Measurements from ENCODE around the gene CSK.
"Not testable (repeated sequence)": the region's sequence is repeated elsewhere in the genome, so short reads cannot be mapped to it uniquely, and the experiment has no call there.

CSK gene

DNA sequence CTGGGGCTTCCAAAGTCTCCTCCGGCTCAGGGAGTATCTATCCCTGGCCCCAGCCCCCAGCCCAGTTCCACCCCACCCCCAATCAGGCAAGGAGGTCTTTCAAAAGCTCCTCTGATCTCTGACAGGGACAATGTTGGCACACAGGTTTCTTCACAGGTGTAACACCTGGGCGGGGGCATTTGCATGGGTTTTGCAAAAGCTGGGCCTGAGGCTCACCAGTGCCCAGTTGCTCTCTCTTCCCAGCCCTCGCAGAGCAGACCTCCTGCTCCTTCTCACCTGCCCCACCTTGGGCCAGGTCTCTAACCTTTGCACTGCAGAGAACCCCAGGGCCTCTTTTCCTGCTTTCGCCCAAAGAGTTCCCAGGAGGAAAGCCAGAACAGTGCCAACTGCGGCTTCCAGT, 8.6 kb upstream of the CSK start:
- DNase-seq: no peak

DNA sequence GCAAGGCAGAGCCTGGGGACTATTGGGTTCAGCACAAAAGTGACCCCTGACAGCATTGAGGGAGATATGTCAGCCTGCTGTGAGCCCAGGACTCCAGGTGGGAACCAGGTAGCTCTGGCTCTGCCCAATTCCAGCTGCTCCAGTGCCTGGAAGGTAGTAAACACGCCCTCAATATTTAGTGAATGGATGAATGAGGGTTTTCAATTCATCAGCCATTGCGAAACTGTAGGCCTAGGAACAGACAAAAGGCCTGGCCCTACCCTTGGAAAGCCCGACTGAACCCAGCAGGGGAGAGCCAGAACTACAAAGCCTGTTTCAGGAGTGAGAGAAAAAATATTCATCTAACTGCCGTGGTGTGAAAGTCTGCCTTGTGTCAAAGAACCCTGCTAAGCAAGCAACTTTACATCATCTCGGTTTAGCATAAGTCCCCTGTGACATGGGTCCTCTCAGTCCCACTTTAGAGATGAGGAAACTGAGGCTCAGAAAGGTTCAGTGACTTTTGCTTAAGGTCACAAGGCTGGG, 8.1 kb upstream of the CSK start:
- no peak for DNase-seq

DNA sequence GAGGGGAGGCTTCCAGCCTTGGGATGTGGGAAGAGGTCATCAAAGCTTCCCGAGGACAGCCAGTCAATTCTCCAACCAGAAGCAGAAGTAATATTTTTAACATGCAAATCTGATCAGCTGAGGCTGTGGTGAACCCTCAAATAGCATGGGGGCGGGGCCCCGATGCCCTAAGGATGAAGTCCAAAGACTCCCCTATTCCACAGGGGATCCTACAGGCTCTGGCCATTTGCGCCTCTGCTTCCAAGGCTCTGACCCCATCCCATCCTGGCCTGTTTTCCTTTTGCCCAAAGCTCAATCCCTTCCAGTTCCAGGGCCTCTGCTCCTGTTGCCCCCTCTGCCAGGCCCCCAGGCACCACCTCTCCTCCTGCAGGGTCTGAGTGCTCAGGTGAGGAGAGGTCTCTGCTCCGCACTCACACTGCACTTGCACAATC, 6.7 kb upstream of the CSK start:
- DNase-seq: no peak

DNA sequence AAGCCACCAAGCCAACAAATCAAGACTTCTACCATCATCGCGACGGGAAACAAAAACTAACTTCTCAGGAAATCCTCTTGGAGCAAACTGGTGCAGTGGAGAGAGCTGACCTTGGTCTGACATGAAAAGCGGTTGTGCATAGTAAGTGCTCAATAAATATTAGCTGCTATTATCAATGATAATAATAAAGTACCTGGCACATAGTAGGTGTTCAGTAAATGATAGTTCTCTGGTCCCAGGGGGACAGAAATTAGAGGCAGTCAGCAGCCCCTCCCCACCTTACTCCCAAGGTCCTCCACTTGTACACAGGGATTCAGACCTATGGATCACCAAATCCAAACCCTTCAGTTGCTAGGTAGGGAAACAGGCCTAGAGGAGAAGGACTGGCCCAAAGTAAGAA, 6.0 kb upstream of the CSK start:
- DNase-seq: no peak

DNA sequence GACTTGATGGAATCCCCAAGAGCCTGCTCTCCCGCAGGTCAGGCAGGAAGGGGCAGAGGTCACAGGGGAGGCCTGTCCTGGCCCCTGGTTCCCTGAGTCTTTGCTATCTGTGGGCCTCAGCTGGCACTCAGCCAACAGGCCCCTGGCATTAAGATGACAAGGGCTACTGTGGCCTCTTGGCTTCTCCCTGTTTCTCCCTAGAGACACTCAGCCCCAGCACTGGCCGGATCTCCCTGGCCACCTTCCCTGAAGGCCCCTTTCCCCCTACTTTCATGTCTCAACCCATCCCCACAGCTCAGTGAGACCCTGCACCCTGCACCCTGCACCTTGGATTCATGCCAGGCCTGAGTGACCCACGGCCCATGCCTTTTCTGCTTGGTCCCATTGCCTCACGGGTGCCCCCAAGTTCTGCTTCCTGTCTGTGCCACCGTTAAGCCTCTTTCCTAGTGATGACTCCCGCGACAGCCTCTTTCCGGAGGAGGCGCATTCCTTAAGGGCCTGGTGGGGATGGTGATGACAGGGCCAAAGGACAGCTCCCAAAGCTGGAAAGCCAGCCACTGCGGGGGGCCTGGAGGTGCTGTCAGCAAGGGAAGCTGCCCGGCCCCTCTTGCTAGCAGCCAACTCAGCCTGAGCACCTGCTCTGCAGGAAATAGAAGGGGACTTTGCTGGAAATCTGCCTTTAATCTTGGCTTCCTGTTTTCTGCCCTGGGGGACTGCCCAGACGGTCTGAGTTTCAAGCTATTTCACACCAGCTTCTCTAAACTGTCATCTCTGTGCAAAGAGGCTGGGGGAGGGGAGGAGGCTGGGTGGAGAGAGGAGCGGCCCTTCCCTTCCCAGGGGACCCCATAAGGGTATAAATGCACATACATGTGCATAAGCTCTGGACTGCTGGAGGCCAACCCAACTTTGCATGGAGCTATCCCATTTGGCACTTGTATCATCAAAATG, 4.8 kb upstream of the CSK start:
- DNase-seq: peak; percentile 62

DNA sequence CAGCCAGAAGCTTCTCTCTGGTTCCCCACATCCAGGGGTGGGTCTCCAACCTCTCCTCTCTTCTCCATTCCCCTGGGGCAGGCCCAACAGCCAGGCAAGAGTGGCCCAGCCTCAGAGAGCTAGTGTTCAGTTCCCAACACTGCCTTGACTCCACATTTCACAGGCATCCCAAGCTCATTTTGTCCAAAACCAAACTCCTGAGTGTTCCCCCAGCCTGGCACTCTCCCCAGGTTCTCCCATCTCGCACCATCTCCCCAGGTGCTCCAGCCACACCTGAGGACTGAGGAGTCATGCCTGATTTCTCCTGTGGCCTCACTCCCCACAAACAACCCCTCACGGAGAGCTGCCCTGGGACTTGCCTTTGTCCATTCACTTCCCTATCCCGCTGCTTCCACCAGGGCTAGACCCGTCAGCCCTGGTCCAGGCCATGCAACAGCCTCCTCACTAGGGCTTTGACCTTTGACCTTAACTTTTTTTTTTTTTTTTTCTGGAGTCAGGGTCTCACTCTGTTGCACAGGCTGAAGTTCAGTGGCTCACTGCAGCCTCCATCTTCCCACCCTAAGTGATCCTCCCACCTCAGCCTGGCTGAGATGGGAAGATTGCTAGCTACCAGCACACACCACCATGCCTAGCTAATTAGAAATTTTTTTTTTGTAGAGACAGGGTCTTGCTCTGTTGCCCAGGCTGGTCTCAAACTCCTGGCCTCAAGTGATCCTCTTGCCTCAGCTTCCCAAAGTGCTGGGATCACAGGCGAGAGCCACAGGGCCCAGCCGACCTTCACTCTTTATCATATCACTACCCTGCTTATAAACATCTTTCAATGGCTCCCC, 3.9 kb upstream of the CSK start:
- no peak for DNase-seq

DNA sequence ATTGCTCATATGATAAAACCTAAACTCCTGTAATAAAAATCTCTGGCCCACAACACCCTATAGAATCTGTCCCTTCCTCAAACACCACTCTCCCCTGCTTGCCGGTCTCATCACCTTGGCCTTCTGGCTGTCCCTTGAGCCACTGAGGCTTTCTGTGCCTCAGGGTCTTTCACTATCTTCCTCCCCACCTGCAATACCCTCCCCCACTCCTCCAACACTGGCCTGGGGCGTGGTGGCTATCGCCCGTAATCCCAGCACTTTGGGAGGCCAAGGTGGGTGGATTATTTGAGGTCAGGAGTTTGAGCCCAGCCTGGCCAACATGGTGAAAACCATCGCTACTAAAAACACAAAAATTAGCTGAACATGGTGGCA, 3.3 kb upstream of the CSK start:
- DNase-seq: no peak

DNA sequence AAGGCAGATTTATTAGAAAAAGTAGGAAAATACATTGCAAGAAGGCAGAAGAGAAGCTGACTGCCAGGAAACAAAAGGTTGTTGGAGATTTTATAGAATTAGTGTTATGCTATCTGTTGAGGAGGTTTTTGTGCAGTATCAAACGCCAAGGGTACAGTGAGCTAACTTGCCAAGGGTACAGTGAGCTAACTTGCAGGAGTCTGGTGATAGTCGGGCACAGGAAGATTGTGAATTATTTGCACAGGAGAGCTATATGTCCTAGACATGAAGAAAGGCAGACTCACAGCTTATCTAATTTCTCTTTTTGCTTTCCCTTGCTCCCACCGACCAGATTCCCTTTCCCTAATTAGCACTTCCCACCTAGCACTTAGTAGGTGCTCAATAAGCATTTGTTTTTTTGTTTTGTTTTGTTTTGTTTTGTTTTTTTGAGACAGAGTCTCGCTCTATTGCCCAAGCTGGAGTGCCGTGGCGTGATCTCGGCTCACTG, 2.7 kb upstream of the CSK start:
- no peak for DNase-seq

DNA sequence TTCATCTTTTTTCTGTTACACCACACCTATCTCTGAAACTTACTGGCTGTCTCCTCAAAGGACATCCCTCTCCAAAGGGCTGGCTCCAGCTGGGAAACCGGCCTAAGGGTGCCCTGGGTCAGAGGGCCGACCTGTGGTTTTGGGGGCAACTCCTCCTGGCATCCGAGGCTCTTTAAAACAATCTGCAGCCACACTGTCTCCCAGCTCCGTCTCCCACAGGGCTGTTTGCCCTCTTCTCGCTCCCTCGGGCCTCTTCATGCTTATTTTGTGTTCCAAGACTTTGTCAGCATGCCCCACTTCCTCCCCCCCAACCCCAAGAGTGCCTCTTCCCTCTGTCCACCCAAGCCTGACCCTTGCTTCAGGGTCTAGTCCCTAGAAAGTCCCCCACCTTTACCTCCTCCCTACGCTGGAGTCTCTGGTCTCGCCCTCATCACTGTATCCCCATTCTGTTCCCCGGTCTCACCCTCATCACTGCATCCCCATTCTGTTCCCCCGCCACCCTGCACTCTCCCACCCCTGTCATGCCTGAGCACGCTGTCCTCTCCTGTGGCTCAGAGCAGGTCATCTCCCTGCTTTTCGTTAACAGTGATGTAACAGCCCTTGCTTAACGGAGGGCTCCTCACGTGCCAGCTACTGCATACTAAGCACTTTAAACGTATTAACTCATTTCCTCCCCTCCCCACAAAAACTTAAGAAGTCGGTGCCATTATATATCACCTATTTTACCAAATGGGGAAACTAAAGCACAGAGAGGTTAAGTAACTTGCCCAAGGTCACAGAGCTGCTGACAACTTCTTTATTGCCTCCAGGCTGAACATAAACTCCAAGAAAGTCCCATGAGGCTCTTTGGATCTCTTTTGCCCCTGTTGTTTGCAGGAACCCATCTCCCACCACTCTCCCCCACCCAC, 1.1 kb upstream of the CSK start:
- DNase-seq: peak; percentile 58

DNA sequence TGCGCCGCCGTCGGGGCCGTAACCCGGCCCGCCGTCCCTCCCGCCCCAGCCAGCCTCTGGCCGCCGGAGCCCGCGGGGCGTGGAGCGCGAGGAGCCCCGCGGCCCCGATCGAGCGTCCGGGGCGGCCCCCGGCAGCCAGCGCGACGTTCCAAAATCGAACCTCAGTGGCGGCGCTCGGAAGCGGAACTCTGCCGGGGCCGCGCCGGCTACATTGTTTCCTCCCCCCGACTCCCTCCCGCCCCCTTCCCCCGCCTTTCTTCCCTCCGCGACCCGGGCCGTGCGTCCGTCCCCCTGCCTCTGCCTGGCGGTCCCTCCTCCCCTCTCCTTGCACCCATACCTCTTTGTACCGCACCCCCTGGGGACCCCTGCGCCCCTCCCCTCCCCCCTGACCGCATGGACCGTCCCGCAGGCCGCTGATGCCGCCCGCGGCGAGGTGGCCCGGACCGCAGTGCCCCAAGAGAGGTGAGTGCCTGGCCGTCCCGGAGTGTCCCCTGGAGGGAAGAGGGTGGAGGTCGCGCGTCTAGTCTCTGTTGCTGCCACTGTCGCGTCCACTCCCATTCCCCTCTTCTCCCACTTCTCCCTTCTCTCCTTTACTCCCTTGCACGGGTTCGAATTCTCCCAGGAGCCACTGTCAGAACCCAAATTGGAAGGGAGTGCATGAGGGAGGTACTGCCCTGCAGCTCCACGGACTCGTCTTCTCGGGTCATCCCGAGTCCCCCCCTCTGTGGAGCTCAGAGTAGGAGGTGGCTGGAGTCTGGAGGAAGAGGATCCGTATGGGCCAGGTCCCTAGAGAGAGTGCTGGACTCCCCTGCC, 585 bp downstream of the CSK start:
- DNase-seq: peak; percentile 71

DNA sequence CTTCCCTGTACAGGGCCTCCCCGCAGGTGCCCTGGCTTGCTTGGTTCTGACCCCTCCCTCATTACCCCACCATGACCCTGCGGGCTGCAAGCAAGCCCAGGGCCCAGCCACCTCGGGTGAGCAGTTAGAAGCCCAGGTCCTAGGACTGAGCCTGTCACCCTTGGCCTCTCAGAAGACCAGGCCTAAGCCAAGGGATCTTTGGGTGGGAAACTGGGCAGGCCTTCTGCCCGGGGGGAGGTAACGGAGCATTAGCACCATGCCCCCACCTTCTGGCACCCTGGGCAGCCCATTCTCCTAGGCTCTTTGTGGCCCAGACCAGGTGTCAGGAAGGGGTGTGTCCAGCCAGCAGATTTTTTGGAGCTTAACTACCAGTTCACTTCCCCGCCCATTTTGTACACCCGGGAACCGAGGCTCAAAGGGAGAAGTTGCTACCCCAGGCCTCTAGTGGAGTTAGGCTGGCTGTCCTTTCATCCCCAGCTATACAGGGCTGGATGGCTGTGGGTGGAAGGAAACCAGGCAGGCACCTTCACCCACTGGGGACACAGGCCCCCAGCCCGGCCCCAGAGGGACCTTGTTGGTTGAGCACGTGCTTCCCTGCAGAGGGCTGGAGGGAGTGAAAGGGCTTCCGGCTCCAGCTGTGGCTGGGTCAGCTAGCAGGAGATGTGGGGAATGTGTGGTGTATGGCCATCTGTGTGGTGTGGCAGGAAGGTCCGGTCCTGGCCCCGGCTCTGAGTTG, 1.4 kb downstream of the CSK start:
- DNase-seq: peak; percentile 71

DNA sequence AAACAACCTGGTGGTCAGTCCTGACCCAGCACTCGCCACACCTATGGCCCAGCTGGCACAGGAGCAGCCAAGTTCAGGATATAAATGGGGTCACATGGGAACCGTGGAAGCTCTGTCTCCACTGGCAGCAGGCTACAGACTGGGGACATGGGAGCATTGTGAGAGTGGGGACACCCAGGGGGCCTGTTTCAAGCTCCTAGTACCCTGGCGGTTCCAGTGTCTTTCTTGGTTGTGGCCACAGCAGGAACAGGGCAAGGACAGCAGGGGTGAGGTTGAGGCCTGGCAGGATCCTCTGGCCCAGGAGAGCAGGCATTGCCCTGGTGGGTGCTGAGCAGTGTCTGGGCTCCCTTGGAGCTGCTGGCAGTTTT, 1.9 kb downstream of the CSK start:
- DNase-seq: no peak

DNA sequence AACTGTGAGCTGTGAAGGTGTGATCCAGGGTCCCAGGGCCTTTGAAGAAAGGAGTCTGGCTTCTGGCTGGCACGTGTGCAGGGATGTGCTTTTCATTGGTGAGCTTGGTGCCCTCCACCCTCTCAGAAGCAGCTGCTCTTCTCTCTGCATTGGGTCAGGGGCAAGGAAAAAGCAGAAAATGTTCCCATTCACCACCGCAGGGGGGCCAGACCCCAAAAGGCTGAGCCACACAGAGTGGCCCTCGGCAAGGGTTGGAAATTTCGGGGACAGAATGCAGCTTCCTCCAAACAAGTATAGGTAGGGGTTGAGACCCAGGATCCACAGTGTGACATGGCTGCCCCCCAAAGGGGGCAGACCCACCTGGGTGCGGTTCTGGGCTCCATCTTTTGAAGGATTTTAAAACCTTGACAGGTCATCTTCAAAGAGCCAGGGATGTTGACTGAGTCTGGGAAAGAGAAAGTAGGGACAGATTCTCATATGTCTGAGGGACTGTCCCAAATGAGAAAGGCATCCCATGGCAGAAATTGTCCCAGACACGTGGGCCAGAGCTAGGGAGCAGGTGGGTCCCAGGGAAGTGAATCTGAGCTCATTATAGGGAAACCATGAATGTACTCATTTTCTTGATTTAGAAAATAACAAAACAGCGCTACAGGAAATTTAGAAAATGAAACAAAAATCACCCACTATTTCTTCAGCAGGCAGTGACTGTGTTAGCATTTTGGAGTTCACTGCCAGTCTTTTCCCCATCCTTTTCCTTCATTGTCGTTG, 2.7 kb downstream of the CSK start:
- peak; percentile 56 for DNase-seq

DNA sequence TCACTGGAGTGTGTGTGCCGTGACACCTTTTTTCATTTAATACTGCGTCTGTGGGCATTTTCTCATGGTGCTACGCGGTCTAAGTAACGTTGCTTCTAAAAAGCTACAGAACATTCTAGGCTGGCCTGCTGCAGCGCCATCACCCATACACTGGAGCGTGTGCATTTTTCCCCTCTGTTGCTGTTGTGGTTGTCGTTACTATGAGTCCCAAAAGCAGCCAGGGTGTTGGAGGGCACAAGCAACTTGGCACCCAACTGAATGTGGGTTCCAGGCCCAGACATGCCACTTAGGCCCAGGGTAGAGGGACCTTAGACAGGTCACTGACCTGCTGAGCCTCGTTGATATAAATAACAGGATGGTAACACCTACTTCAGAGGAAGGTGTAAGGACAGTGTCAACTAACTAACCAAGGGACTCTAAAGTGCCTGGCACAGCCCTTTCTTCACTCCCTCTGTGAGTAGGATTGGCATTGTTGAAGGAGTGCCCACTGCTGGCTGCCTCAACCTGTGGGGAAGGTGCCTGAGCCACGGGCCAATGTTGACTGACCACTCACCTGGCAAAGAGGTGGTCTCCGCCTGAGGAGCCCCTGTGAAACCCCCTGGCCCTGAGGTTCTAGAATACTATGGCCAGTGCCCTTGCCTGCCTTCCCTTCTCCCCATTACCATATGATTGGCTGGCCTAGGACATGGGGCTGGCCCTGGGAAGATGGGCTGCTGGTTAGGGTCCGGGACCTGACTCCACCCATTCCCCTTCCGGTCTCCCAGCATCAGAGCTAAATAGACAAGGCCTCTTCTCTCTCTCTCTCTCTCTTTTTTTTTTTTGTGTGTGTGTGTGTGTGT, 3.5 kb downstream of the CSK start:
- DNase-seq: peak; percentile 75

DNA sequence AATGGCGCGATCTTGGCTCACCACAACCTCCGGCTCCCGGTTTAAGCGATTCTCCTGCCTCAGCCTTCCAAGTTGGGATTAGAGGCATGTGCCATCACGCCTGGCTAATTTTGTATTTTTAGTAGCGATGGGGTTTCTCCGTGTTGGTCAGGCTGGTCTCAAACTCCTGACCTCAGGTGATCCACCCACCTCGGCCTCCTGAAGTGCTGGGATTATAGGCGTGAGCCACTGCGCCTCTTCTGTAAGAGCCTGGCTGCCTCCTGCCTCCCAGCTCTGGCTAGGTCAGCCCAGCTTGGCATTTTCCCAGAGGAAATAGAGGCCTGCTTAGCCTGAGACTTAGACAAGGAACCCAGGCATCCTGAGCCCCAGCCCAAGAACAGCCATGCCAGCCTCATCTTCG, 4.2 kb downstream of the CSK start:
- DNase-seq: not testable (repeated sequence)

DNA sequence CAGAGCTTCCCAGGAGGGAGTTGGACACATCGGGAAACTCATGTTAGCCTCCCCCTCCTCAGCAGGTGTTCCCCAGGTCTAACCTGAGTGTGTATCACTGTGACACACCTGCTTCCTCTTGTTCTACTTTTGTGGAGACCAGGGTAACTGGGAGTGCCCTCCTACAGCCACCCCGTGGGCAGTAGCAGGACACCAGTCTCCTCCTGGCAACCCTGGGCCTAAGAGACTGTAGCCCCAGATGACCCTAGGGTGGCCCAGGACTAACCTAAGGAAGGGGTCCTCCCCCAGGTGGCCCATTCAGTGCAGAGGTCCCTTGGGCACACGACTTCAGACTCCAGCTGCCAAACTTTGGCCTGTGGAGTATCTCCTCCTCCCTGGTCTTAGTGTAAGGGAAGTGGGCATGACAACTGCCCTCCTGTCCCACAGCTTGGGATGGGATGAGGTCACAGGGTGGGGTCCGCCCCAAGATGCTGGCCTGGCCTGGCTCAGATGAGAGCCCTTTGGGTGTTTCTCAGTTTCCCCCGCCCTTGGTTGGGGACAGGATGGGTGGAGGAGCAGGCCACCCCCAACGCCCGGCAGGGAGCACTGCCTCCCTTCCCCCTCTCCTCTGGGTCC, 4.8 kb downstream of the CSK start:
- no peak for DNase-seq

DNA sequence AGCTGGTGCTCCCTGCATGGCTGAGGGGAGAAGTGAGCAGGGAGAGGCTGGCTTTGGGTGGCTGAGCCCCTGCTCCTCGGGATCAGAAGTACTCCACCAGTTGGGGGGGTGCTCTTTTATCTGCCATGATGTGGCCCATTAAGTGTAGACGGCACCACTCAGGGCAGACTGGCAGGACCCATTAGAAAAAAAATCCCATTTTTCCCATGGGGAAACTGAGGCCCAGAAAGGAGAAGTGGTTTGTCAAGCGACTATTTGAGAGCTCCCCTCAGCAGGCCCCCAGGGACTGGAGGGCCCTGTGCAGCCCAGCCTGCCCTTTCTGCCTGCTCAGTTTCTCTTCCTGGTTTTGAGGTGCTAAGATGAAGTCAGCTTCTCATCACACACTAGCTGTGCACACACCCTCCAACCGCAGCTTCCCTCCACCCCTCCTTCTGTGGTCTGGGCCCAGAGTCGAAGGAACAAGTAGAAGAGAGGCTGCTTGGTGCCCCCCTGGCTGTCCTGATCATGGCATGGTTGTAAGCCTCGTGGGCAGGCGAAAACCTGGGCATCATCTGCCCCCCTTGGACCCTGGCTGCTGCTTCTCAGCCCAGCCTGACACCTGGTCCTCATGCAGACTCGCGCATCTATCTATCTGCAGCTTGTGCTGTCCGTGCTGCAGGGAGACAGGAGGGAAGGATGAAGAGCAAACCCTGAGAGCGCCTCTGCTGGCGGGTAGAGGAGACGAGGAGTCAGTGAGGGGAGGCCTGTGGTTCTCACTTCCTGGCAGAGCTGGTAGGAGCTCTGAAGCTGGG, 5.6 kb downstream of the CSK start:
- peak; percentile 96 for DNase-seq

All from stimulated activated CD4-positive, alpha-beta T cell treated with anti-CD3 and anti-CD28 coated beads, Interleukin-15, amount 100 ng/mL, for 24 hours (primary cell).